Activated CD8-positive, alpha-beta T cell treated with anti-CD3 and anti-CD28 coated beads, Interleukin-2, amount 10 ng/mL, durations not matched to agents 7 days and 5 days (primary cell): Measurements from ENCODE around the gene RCCD1. TPM values are rescaled to one million over a fixed set of nuclear protein-coding genes. Genes with fewer than 3 reads are reported as not detected.

ENCODE experiments used
- ATAC-seq: fragments of 150-1000 bp; cut with Tn5 transposase; one replicate; pipeline ENCODE4 v1.10.0; 2021; ENCODE audit warnings: moderate library complexity
- CTCF ChIA-PET: fragments of 350-600 bp; sonication (Branson Sonifier 250); formaldehyde crosslinking; loops from one replicate; lab custom pipeline; 2021; ENCODE audit warnings: antibody characterized with exemption; lab: Charles Lee
- POLR2A ChIA-PET: fragments of 350-600 bp; sonication (Branson Sonifier 250); formaldehyde crosslinking; loops from one replicate; lab custom pipeline; 2021; ENCODE audit warnings: antibody characterized with exemption; lab: Charles Lee
- DNase-seq: peaks from one replicate; pipeline ENCODE4 v3.0.0-alpha.2; 2020
- H3K27ac Mint-ChIP-seq: one replicate; pipeline ENCODE4 v1.8.0; 2021; ENCODE audit warnings: mild to moderate bottlenecking, mixed read lengths
- H3K27me3 Mint-ChIP-seq: one replicate; pipeline ENCODE4 v1.8.0; 2021; ENCODE audit warnings: low read depth, mixed read lengths
- H3K36me3 Mint-ChIP-seq: one replicate; pipeline ENCODE4 v1.8.0; 2021; ENCODE audit warnings: low read depth, mixed read lengths
- H3K4me1 Mint-ChIP-seq: one replicate; pipeline ENCODE4 v1.8.0; 2021; ENCODE audit warnings: low read depth, mixed read lengths
- H3K4me3 Mint-ChIP-seq: one replicate; pipeline ENCODE4 v1.8.0; 2021; ENCODE audit warnings: mild to moderate bottlenecking, mixed read lengths
- H3K9me3 Mint-ChIP-seq: one replicate; pipeline ENCODE4 v1.8.0; 2022; ENCODE audit warnings: mixed read lengths; ENCODE audit not compliant: insufficient read depth
- total RNA-seq, 2 experiments: library from RNA; stranded (reverse); gene quantifications; one replicate each; pipeline ENCODE4 v1.2.3, GENCODE V29; 2021

Gene RCCD1
- total RNA-seq, 2 experiments from 2014 or later, result 30.1 to 31.9 TPM

GRCh38 chr15:90946941-90947576 lies 7.6 kb upstream of the RCCD1 start:
- Mint-ChIP-seq H3K27me3 (no peaks in the 10 kb centered on the region), H3K4me1 (no peaks in the 10 kb centered on the region), H3K36me3 (peaks cover 60% of the 10 kb centered on the region), H3K4me3 (no peak overlapping the region), H3K9me3 (no peaks in the 10 kb centered on the region), H3K27ac (no peak overlapping the region)
- ATAC-seq, result no peak
- CTCF ChIA-PET, result interaction anchor here (0.7 to 5.8 kb wide), 2 partner anchors 13 to 20 kb away, joined by 3 to 37 read pairs; partner anchors contain the start of genes HDDC3 and UNC45A
- POLR2A ChIA-PET, result no interaction called here
- no peak for DNase-seq

- H3K4me1 Mint-ChIP-seq, result no peaks in the 10 kb centered on the region
- H3K36me3 Mint-ChIP-seq, result peaks cover 58% of the 10 kb centered on the region
- no peaks in the 10 kb centered on the region for H3K27me3 Mint-ChIP-seq
- H3K27ac Mint-ChIP-seq, result no peak overlapping the region
- no peak overlapping the region for H3K4me3 Mint-ChIP-seq
- ATAC-seq, result no peak
- ChIA-PET CTCF (interaction anchor here (0.7 to 5.8 kb wide), 3 partner anchors 10 to 19 kb away, joined by 3 to 37 read pairs (median 3); partner anchors contain the start of genes HDDC3 and UNC45A), POLR2A (interaction anchor here (0.6 kb wide), 2 partner anchors 15 to 231 kb away, joined by 3 read pairs; partner anchors contain the start of genes BLM and HDDC3)
- no peak for DNase-seq
- no peaks in the 10 kb centered on the region for H3K9me3 Mint-ChIP-seq
Measured at GRCh38 chr15:90947577-90948357, 6.9 kb upstream of the RCCD1 start.

- CTCF ChIA-PET, result interaction anchor here (1.0 to 5.8 kb wide), 2 partner anchors 9 to 15 kb away, joined by 3 to 37 read pairs; partner anchors contain the start of genes HDDC3 and UNC45A
- H3K9me3 Mint-ChIP-seq, result no peaks in the 10 kb centered on the region
- H3K4me3 Mint-ChIP-seq, result no peak overlapping the region
- ATAC-seq, result no peak
- H3K4me1 Mint-ChIP-seq, result peaks cover 3% of the 10 kb centered on the region
- POLR2A ChIA-PET, result no interaction called here
- no peak overlapping the region for H3K27ac Mint-ChIP-seq
- no peak for DNase-seq
- H3K27me3 Mint-ChIP-seq, result no peaks in the 10 kb centered on the region
- peaks cover 59% of the 10 kb centered on the region for H3K36me3 Mint-ChIP-seq
Measured at GRCh38 chr15:90948506-90948905, 6.2 kb upstream of the RCCD1 start.

GRCh38 chr15:90949979-90950675 lies 4.6 kb upstream of the RCCD1 start:
- Mint-ChIP-seq H3K4me1 (peaks cover 13% of the 10 kb centered on the region), H3K4me3 (no peak overlapping the region), H3K36me3 (peaks cover 58% of the 10 kb centered on the region), H3K27me3 (no peaks in the 10 kb centered on the region), H3K9me3 (no peaks in the 10 kb centered on the region), H3K27ac (no peak overlapping the region)
- ATAC-seq (no peak), DNase-seq (no peak)
- CTCF ChIA-PET, result interaction anchor here (5.8 kb wide), 1 partner anchor 17 kb away, joined by 37 read pairs; the partner anchor contains the start of genes HDDC3 and UNC45A
- POLR2A ChIA-PET, result no interaction called here

- CTCF ChIA-PET, result interaction anchor here (5.8 kb wide), 1 partner anchor 17 kb away, joined by 37 read pairs; the partner anchor contains the start of genes HDDC3 and UNC45A
- H3K27ac Mint-ChIP-seq, result no peak overlapping the region
- peaks cover 57% of the 10 kb centered on the region for H3K36me3 Mint-ChIP-seq
- H3K4me3 Mint-ChIP-seq, result no peak overlapping the region
- peaks cover 13% of the 10 kb centered on the region for H3K4me1 Mint-ChIP-seq
- DNase-seq (no peak), ATAC-seq (no peak)
- H3K9me3 Mint-ChIP-seq, result no peaks in the 10 kb centered on the region
- POLR2A ChIA-PET, result no interaction called here
- H3K27me3 Mint-ChIP-seq, result no peaks in the 10 kb centered on the region
Measured at GRCh38 chr15:90950676-90951075, 4.0 kb upstream of the RCCD1 start.

GRCh38 chr15:90952901-90953677 lies 1.6 kb upstream of the RCCD1 start:
- Mint-ChIP-seq H3K4me3 (no peak overlapping the region), H3K27me3 (no peaks in the 10 kb centered on the region), H3K4me1 (peaks cover 22% of the 10 kb centered on the region), H3K9me3 (no peaks in the 10 kb centered on the region), H3K27ac (peak overlapping the region; percentile 69), H3K36me3 (peaks cover 56% of the 10 kb centered on the region)
- ATAC-seq (no peak), DNase-seq (no peak)
- CTCF ChIA-PET, result interaction anchor here (7.3 kb wide), 1 partner anchor 19 kb away, joined by 154 read pairs; the partner anchor contains the start of genes HDDC3 and UNC45A
- POLR2A ChIA-PET, result interaction anchor here (2.4 to 4.6 kb wide), 2 partner anchors 11 to 19 kb away, joined by 8 to 93 read pairs; partner anchors contain the start of genes HDDC3 and UNC45A

GRCh38 chr15:90953947-90954711 lies 555 bp upstream of the RCCD1 start:
- Mint-ChIP-seq H3K4me1 (peaks cover 22% of the 10 kb centered on the region), H3K9me3 (no peaks in the 10 kb centered on the region), H3K27me3 (no peaks in the 10 kb centered on the region), H3K27ac (peak overlapping the region; percentile 97), H3K36me3 (peaks cover 49% of the 10 kb centered on the region), H3K4me3 (peak overlapping the region; percentile 88)
- ATAC-seq (no peak), DNase-seq (no peak)
- POLR2A ChIA-PET, result interaction anchor here (0.9 to 4.6 kb wide), 12 partner anchors 9 to 374 kb away, joined by 3 to 93 read pairs (median 4); partner anchors contain the start of genes HDDC3, MAN2A2, PRC1 and UNC45A
- CTCF ChIA-PET, result interaction anchor here (1.0 to 7.3 kb wide), 7 partner anchors 20 to 318 kb away, joined by 3 to 154 read pairs (median 12); partner anchors contain the start of genes HDDC3 and UNC45A

- peak overlapping the region; percentile 97 for H3K27ac Mint-ChIP-seq
- H3K36me3 Mint-ChIP-seq, result peaks cover 50% of the 10 kb centered on the region
- CTCF ChIA-PET, result interaction anchor here (0.7 to 7.3 kb wide), 27 partner anchors 9 to 598 kb away, joined by 3 to 154 read pairs (median 5); partner anchors contain the start of genes HDDC3, MAN2A2, UNC45A and VPS33B
- ATAC-seq (no peak), DNase-seq (no peak)
- H3K4me1 Mint-ChIP-seq, result peaks cover 22% of the 10 kb centered on the region
- no peaks in the 10 kb centered on the region for H3K9me3 Mint-ChIP-seq
- H3K27me3 Mint-ChIP-seq, result no peaks in the 10 kb centered on the region
- peak overlapping the region; percentile 88 for H3K4me3 Mint-ChIP-seq
- POLR2A ChIA-PET, result interaction anchor here (0.6 to 4.6 kb wide), 8 partner anchors 11 to 761 kb away, joined by 3 to 93 read pairs (median 6); partner anchors contain the start of genes HDDC3, PRC1, UNC45A and VPS33B
Measured at GRCh38 chr15:90955624-90956273, 1.1 kb downstream of the RCCD1 start.

GRCh38 chr15:90956274-90957030 lies 1.8 kb downstream of the RCCD1 start:
- H3K27me3 Mint-ChIP-seq, result no peaks in the 10 kb centered on the region
- H3K9me3 Mint-ChIP-seq, result no peaks in the 10 kb centered on the region
- H3K36me3 Mint-ChIP-seq, result peaks cover 54% of the 10 kb centered on the region
- peak overlapping the region; percentile 97 for H3K27ac Mint-ChIP-seq
- ATAC-seq (peak; percentile 7), DNase-seq (peak; percentile 76)
- peak overlapping the region; percentile 88 for H3K4me3 Mint-ChIP-seq
- POLR2A ChIA-PET, result interaction anchor here (0.6 to 4.6 kb wide), 8 partner anchors 10 to 762 kb away, joined by 3 to 93 read pairs (median 5); partner anchors contain the start of genes HDDC3, UNC45A and VPS33B
- H3K4me1 Mint-ChIP-seq, result peaks cover 22% of the 10 kb centered on the region
- CTCF ChIA-PET, result interaction anchor here (0.7 to 7.3 kb wide), 29 partner anchors 8 to 599 kb away, joined by 3 to 154 read pairs (median 5); partner anchors contain the start of genes HDDC3, MAN2A2, UNC45A and VPS33B
